Muscle of back (tissue), 11 donors: ENCODE data around the gene SLC9A7. TPM values are rescaled to one million over a fixed set of nuclear protein-coding genes. Genes with fewer than 3 reads are reported as not detected.

Source experiments
- DNase-seq, 3 donors: peaks; one replicate each; pipeline versions ENCODE4 v3.0.0 to v3.0.0-alpha.2; 2013
- polyA plus RNA-seq, 10 donors: library from polyadenylated mRNA; unstranded; fragments of 120-200 nt; gene quantifications; one replicate each; pipeline ENCODE4 v1.2.1, GENCODE V29; 2013; ENCODE audit not compliant: insufficient read length in 10 of 10

Gene SLC9A7
- polyA plus RNA-seq, 10 donors = 5.1 to 11.1 (median 6.0) TPM

GRCh38 chrX:46707274-46707965 lies 51.5 kb downstream of the SLC9A7 start:
- DNase-seq = no peak

- DNase-seq = no peak
Observed at GRCh38 chrX:46704767-46705386, 54.0 kb downstream of the SLC9A7 start.

GRCh38 chrX:46703980-46704379 lies 54.9 kb downstream of the SLC9A7 start:
- no peak for DNase-seq

GRCh38 chrX:46698691-46699090 lies 60.2 kb downstream of the SLC9A7 start:
- no peak for DNase-seq

GRCh38 chrX:46695491-46695890 lies 63.4 kb downstream of the SLC9A7 start:
- DNase-seq = no peak

GRCh38 chrX:46694549-46694948 lies 64.4 kb downstream of the SLC9A7 start:
- DNase-seq = no peak

GRCh38 chrX:46693149-46693548 lies 65.8 kb downstream of the SLC9A7 start:
- DNase-seq = no peak

- DNase-seq = no peak
Observed at GRCh38 chrX:46690818-46691217, 68.1 kb downstream of the SLC9A7 start.

GRCh38 chrX:46687619-46688018 lies 71.3 kb downstream of the SLC9A7 start:
- no peak for DNase-seq

- peak; percentile 27 to 50 (median 42) for DNase-seq
Observed at GRCh38 chrX:46686003-46686645, 72.8 kb downstream of the SLC9A7 start.

- no peak for DNase-seq
Observed at GRCh38 chrX:46683048-46683447, 75.9 kb downstream of the SLC9A7 start.

- DNase-seq = no peak
Observed at GRCh38 chrX:46681849-46682248, 77.1 kb downstream of the SLC9A7 start.

- DNase-seq = no peak
Observed at GRCh38 chrX:46678232-46678631, 80.7 kb downstream of the SLC9A7 start.

- DNase-seq = no peak
Observed at GRCh38 chrX:46676399-46677356, 82.2 kb downstream of the SLC9A7 start.

GRCh38 chrX:46673620-46674359 lies 85.1 kb downstream of the SLC9A7 start:
- DNase-seq = no peak

GRCh38 chrX:46670316-46670715 lies 88.6 kb downstream of the SLC9A7 start:
- no peak for DNase-seq

GRCh38 chrX:46666831-46667230 lies 92.1 kb downstream of the SLC9A7 start:
- no peak for DNase-seq

GRCh38 chrX:46665232-46666152 lies 93.4 kb downstream of the SLC9A7 start:
- DNase-seq = no peak

GRCh38 chrX:46662188-46662958 lies 96.5 kb downstream of the SLC9A7 start:
- DNase-seq = no peak
